ENCODE data around the gene RAD51C. TPM values are rescaled to one million over a fixed set of nuclear protein-coding genes. Genes with fewer than 3 reads are reported as not detected.

The RAD51C gene
- total and polyA plus RNA-seq, 10 of the 15 experiments (the other 5 are each of a cell fraction or from before 2014, with no cell fraction given) = 59.6 to 267 (median 106) TPM

GRCh38 chr17:58671969-58672368 is 20.4 kb upstream of the RAD51C start:
- POLR2A ChIA-PET = interaction anchor here (0.5 to 2.5 kb wide), 3 partner anchors 12 to 59 kb away, joined by 4 to 7 read pairs (median 5); no protein-coding TSS in a partner anchor
- CTCF ChIA-PET = interaction anchor here (2.1 to 2.3 kb wide), 2 partner anchors 84 to 95 kb away, joined by 6 to 8 read pairs; no protein-coding TSS in a partner anchor

More at GRCh38 chr17:58671969-58672368, 20.4 kb upstream of the RAD51C start:
- Histone ChIP-seq H3K9me3 (replicated peaks; ENCODE audit: control insufficient read depth, insufficient read depth, low read length) (no peaks in the 10 kb centered on the region), H3K4me2 (ENCODE audit: control insufficient read depth, insufficient read depth) (no peak overlapping the region), H3K27ac (ENCODE audit: control insufficient read depth, insufficient read depth) (no peak overlapping the region), H3K79me2 (ENCODE audit: control insufficient read depth, insufficient read depth, low read length) (no peaks in the 10 kb centered on the region), H3K9ac (ENCODE audit: control insufficient read depth, insufficient read depth, low read length) (no peak overlapping the region), H2AFZ (ENCODE audit: control insufficient read depth, low read depth, low read length) (no peak overlapping the region), H3K4me3 (no peak overlapping the region), H4K20me1 (ENCODE audit: control insufficient read depth, insufficient read depth) (no peaks in the 10 kb centered on the region), H3K27me3 (replicated peaks in 1 of 2; ENCODE audit: control insufficient read depth in 2 of 2, insufficient read depth in 2 of 2, low read length in 1 of 2) (no peaks in the 10 kb centered on the region), H3K4me1 (ENCODE audit: control insufficient read depth, insufficient read depth, low read length) (no peaks in the 10 kb centered on the region), H3K36me3 (ENCODE audit: control insufficient read depth in 2 of 2, insufficient read depth in 2 of 2, low read length in 1 of 2) (no peaks in the 10 kb centered on the region)
- 80% methylated on average over 3 of the region's 3 CpGs for WGBS (ENCODE audit: insufficient coverage, insufficient replicate concordance, low lambda C conversion rate, missing lambda C conversion rate)
- in situ Hi-C loops (cut with MboI) (no loop called here), intact Hi-C loops (cut with micrococcal nuclease; ENCODE audit: unreplicated experiment) (no loop called here)
- RAD21 ChIA-PET (ENCODE audit: unreplicated experiment) = interaction anchor here (0.9 kb wide), 1 partner anchor 84 kb away, joined by 3 read pairs; no protein-coding TSS in a partner anchor
- BruUV-seq (replicated peaks) = no TSS peak
- SMC1A ChIA-PET (ENCODE audit: uncharacterized antibody, unreplicated experiment) = interaction anchor here (0.8 to 3.7 kb wide), 5 partner anchors 8 to 66 kb away, joined by 3 to 12 read pairs (median 4); partner anchors contain the start of gene RAD51C
- no peak for DNase-seq (ENCODE audit: low read depth, low spot score)
- FAIRE-seq = no peak
- no peak for ATAC-seq
- TF ChIP-seq SRF (IDR thresholded peaks at IDR 0.05; ENCODE audit: low read depth in 2 of 2, low read length in 2 of 2) = no peak
- no peak for TF ChIP-seq HDGF (IDR thresholded peaks at IDR 0.05)
- TF ChIP-seq SUPT20H (IDR thresholded peaks at IDR 0.05; ENCODE audit: borderline replicate concordance, control insufficient read depth, low read depth, low read length) = no peak
- no peak for TF ChIP-seq ZBTB11 (CRISPR knock-in tag; IDR thresholded peaks at IDR 0.05)
- no peak for TF ChIP-seq SIN3A (IDR thresholded peaks at IDR 0.05; ENCODE audit: low read depth, low read length)
- no peak for TF ChIP-seq DPF2 (IDR thresholded peaks at IDR 0.05)
- TF ChIP-seq POLR2A (IDR thresholded peaks at IDR 0.05; ENCODE audit: low read depth, low read length) = no peak
- no peak for TF ChIP-seq CBX5 (IDR thresholded peaks at IDR 0.05; ENCODE audit: low read depth)

Measured in GM12878 (cell line).